Loucy (cell line): Measurements from ENCODE around the gene CROCC2.

Experiments
- H2AFZ ChIP-seq: fragments of 200-600 bp; sonication (generic); 2 replicates; pipeline ENCODE4 v1.6.0; 2016; ENCODE audit warnings: antibody characterized with exemption, mild to moderate bottlenecking, low read length, moderate library complexity
- H3F3A ChIP-seq: fragments of 200-600 bp; 2 replicates; pipeline ENCODE4 v1.6.0; 2016; ENCODE audit warnings: antibody characterized with exemption, low read depth, mild to moderate bottlenecking
- H3K27me3 ChIP-seq: fragments of 200-600 bp; sonication (generic); 2 replicates; pipeline ENCODE4 v1.6.1; 2014; ENCODE audit warnings: low read length, mild to moderate bottlenecking; ENCODE audit not compliant: insufficient read depth, poor library complexity, severe bottlenecking
- H3K36me3 ChIP-seq: fragments of 200-600 bp; sonication (generic); 2 replicates; pipeline ENCODE4 v1.6.1; 2016; ENCODE audit warnings: low read length; ENCODE audit not compliant: insufficient read depth
- H3K4me1 ChIP-seq: fragments of 200-600 bp; sonication (generic); 2 replicates; pipeline ENCODE4 v1.5.1; 2014; ENCODE audit warnings: low read length, mild to moderate bottlenecking; ENCODE audit not compliant: insufficient read depth, poor library complexity, severe bottlenecking
- H3K4me2 ChIP-seq: fragments of 200-600 bp; sonication (generic); 2 replicates; pipeline ENCODE4 v1.6.0; 2014; ENCODE audit warnings: antibody characterized with exemption, low read length, low read depth, mild to moderate bottlenecking; ENCODE audit not compliant: poor library complexity, severe bottlenecking
- H3K4me3 ChIP-seq: fragments of 200-600 bp; sonication (generic); 2 replicates; pipeline ENCODE4 v1.5.1; 2014; ENCODE audit warnings: low read length, mild to moderate bottlenecking, mixed read lengths; ENCODE audit not compliant: poor library complexity, severe bottlenecking
- H3K79me2 ChIP-seq: fragments of 200-600 bp; sonication (generic); 2 replicates; pipeline ENCODE4 v1.6.1; 2014; ENCODE audit warnings: low read length; ENCODE audit not compliant: insufficient read depth
- H3K9ac ChIP-seq: fragments of 200-600 bp; sonication (generic); 2 replicates; pipeline ENCODE4 v1.6.0; 2014; ENCODE audit warnings: mild to moderate bottlenecking, low read depth, low read length, moderate library complexity; ENCODE audit not compliant: poor library complexity, severe bottlenecking
- H3K9me2 ChIP-seq: fragments of 200-600 bp; sonication (generic); replicated peaks from 2 replicates; pipeline ENCODE4 v1.6.1; 2016; ENCODE audit warnings: low read depth, low read length, mixed read lengths
- H3K9me3 ChIP-seq: fragments of 200-600 bp; sonication (generic); 2 replicates; pipeline ENCODE4 v1.6.1; 2014; ENCODE audit warnings: mild to moderate bottlenecking, antibody characterized with exemption, low read length, low read depth; ENCODE audit not compliant: insufficient read depth
- H4K20me1 ChIP-seq: fragments of 200-600 bp; sonication (generic); 2 replicates; pipeline ENCODE4 v1.6.0; 2014; ENCODE audit warnings: antibody characterized with exemption, low read length, mild to moderate bottlenecking; ENCODE audit not compliant: insufficient read depth, poor library complexity, severe bottlenecking
- CTCF ChIP-seq: fragments of 200-600 bp; sonication (generic); conservative IDR thresholded peaks from 2 replicates; pipeline ENCODE4 v1.5.1; 2014; ENCODE audit warnings: mild to moderate bottlenecking, antibody characterized with exemption, low read length
- EZH2phosphoT487 ChIP-seq: fragments of 200-600 bp; IDR thresholded peaks from 2 replicates; pipeline ENCODE4 v1.6.1; 2018; ENCODE audit warnings: antibody characterized with exemption, mild to moderate bottlenecking, moderate library complexity, borderline replicate concordance

CROCC2 gene

DNA sequence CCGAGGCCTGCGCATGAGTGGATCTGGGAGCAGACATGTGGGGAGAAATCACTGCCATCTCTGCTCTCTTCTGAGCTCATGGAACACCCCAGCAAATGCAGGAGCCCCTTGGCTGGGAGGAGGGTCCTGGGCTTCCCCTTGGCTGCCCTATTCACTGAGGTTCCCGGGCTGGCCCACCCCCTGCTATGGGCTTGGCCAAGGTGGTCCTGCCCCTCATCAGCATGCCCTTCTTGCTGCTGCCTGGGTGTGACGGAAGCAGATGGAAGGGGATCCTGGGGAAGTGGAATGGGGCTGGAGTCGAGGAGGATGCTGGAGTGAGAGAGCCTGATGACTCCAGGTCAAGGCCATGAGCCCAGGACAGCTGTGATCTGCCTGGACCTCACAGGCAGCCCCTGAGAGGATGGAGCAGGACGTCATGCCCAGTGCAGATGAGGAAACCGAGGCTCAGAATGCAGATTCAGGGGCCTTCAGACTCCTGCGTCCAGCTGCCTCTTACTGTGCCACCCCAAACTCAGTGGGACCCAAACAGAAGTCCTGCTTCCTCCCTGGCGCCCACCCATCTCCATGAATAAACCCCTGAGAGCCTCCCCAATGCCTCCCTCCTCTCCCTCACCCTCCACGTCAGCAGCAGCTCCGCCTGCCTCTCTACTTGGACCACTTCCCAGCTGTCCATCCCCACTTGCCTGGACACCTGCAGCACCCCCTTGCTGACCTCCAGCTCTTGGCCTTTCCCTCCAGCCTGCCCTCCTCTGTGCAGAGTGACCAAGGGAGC is 96.3 kb downstream of the CROCC2 start:
- Histone ChIP-seq H3K9me3 (peaks cover 25% of the 10 kb centered on the region; the same call in 1 of the 2 replicates), H3K4me1 (no peaks in the 10 kb centered on the region), H3K9ac (no peak overlapping the region), H3K4me2 (no peak overlapping the region), H3F3A (no peaks in the 10 kb centered on the region), H2AFZ (no peak overlapping the region), H3K4me3 (no peak overlapping the region), H3K36me3 (no peaks in the 10 kb centered on the region), H3K27me3 (no peaks in the 10 kb centered on the region), H4K20me1 (no peaks in the 10 kb centered on the region), H3K79me2 (no peaks in the 10 kb centered on the region), H3K9me2 (no peaks in the 10 kb centered on the region)
- no peak for TF ChIP-seq EZH2phosphoT487
- no peak for TF ChIP-seq CTCF

DNA sequence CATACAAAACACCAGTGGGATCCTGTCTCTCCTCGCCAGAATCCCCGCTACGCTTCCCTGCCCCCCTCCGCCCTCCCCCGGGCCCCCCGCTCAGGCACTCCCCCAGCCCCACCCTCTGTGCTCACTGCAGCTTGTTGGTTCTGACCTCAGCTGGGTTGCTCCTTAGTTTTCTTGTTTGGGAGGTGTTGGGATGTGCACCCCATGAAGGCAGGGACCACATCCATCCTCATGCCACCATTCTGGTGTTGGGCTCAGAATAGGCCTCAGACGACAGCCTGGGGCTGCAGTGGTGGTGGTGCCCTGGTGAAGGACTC is 96.9 kb downstream of the CROCC2 start:
- H3K4me1 ChIP-seq, result no peaks in the 10 kb centered on the region
- H2AFZ ChIP-seq, result no peak overlapping the region
- H4K20me1 ChIP-seq, result no peaks in the 10 kb centered on the region
- H3K9me2 ChIP-seq, result no peaks in the 10 kb centered on the region
- H3K9ac ChIP-seq, result no peak overlapping the region
- H3K9me3 ChIP-seq, result peaks cover 27% of the 10 kb centered on the region; the same call in 1 of the 2 replicates
- no peaks in the 10 kb centered on the region for H3K27me3 ChIP-seq
- no peaks in the 10 kb centered on the region for H3F3A ChIP-seq
- H3K79me2 ChIP-seq, result no peaks in the 10 kb centered on the region
- TF ChIP-seq EZH2phosphoT487 (no peak), CTCF (no peak)
- H3K36me3 ChIP-seq, result no peaks in the 10 kb centered on the region
- no peak overlapping the region for H3K4me2 ChIP-seq
- H3K4me3 ChIP-seq, result no peak overlapping the region

DNA sequence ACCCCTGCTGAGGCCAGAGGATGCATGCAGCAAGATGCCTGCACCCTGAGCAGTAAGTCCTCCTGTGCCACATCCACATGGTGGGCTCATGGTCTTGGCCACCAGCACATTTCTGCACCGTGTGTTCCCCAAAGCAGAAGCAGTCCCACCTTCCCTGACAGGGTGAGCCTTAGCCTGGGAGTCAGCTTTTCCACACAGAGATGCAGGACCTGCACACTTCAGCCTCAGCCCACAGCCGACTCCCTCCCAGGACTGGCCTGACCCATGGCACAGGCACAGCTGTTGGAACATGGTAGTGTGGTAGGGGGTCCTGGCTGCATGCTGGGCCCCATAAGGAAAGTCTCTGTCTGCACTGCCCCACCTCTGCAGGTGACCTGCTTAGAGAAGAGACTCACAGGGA is 97.2 kb downstream of the CROCC2 start:
- no peaks in the 10 kb centered on the region for H3K79me2 ChIP-seq
- no peak for TF ChIP-seq CTCF
- no peak for TF ChIP-seq EZH2phosphoT487
- H4K20me1 ChIP-seq, result no peaks in the 10 kb centered on the region
- H3K36me3 ChIP-seq, result no peaks in the 10 kb centered on the region
- no peak overlapping the region for H2AFZ ChIP-seq
- no peak overlapping the region for H3K4me3 ChIP-seq
- H3F3A ChIP-seq, result no peaks in the 10 kb centered on the region
- no peak overlapping the region for H3K4me2 ChIP-seq
- peaks cover 27% of the 10 kb centered on the region; the same call in 1 of the 2 replicates for H3K9me3 ChIP-seq
- H3K4me1 ChIP-seq, result no peaks in the 10 kb centered on the region
- H3K9me2 ChIP-seq, result no peaks in the 10 kb centered on the region
- no peak overlapping the region for H3K9ac ChIP-seq
- no peaks in the 10 kb centered on the region for H3K27me3 ChIP-seq
